Adipose tissue (tissue), 3 donors: ENCODE measurements around the gene MBD6. TPM values are rescaled to one million over a fixed set of nuclear protein-coding genes. Genes with fewer than 3 reads are reported as not detected.
"Not testable (repeated sequence)": the region's sequence is repeated elsewhere in the genome, so short reads cannot be mapped to it uniquely, and the experiment has no call there.

Experiments used
- H3K27ac ChIP-seq: one replicate; pipeline ENCODE4 v1.5.1; 2013; ENCODE audit warnings: low read depth, low read length
- WGBS, 3 donors: extraction: QIAGEN DNeasy Blood & Tissue Kit; methylation state at CpG; one replicate each; pipeline ENCODE4 v1.1.7; 2013; 5-methylcytosine and 5-hydroxymethylcytosine counted together
- polyA plus RNA-seq, 3 donors: library from polyadenylated mRNA; stranded (reverse); fragments of 200-250 nt; gene quantifications; one replicate each; pipeline ENCODE4 v1.2.3, GENCODE V29; 2013
- donor health status: healthy with polysubstance abuse.
- donor health status: Bipolar disorder and iron deficiency.
- donor health status: healthy.

MBD6 gene
- polyA plus RNA-seq, 3 donors = 20.9 to 32.4 (median 24.8) TPM

DNA sequence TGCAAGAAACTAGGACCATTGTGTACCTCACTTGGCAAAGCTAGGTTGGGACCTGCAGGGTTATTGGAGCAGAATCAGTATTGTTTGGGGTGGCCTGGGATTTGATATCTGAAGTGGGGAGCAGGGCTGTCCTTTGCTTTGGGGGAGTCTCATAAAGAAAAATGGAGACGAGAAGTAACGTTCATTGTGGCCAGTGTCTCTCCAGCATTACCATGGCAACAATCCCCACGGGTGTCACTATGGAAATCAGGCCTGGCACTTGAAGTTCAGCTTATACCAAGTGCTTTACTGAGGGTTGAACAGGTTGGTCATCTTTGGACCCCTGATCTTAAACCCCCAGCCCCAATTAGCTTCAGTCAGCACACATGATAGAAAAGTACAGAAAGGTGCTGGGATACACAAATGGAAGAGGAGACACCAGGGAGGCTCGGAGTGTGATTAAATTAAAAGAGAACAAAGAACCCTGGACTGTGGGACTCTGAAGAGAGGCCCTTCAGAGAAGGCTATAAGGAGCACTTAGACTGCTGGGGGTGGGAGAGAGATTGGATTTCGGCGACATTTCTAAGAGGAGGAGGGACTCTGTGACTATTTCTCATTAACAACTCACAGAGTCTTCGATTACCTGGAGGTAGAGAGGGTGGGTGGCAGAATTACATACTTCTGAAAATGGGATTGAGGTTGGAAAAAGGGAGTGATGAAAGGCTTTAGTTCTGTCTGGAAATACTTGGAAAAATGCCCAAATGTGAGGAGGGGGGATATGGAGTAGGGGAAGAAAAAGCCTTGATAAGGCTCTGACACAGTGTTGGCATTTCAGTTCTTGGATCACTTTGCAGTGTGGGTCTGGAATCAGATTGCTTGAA lies 30.9 kb downstream of the MBD6 start:
- 63 to 72% (median 67%) methylated on average over 7 of the region's 7 CpGs for WGBS, 3 donors
- no peak overlapping the region for H3K27ac ChIP-seq

DNA sequence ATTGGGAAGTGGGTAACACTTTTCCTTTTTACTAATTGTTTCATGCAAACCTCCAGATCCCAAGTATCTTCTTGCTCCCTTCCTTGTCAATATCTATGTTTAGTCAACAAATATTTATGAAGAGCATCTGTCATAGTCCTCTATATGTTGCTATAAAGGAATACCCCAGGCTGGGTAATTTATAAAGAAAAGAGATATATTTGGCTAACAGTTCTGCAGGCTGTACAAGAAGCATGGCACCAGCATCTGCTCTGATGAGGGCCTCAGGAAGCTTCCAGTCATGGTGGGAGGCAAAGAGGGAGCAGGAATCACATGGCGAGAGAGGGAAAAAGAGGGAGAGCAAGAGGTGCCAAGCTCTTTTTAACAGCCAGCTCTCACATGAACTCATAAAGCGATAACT lies 31.8 kb downstream of the MBD6 start:
- H3K27ac ChIP-seq = no peak overlapping the region
- 90 to 95% (median 91%) methylated on average over 2 of the region's 2 CpGs for WGBS, 3 donors

DNA sequence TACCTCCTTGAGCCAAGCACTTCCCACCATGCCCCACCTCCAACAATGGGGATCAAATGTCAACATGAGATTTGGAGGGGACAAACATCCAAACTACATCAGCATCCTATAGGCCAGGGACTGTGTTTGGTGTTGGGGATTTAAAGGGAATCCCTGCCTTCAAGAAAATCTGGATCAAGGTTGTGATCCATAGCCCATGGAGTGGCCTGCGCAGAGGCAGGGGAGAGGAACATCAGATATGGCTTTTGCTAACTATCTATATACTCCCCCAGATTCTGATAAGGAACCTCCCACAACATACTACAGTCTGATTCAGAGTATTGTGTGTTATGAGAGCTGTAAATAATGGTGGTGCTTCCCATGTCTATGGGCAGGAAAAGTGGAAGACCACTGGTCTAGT lies 32.3 kb downstream of the MBD6 start:
- no peak overlapping the region for H3K27ac ChIP-seq
- 98 to 100% (median 100%) methylated on average over 1 of the region's 1 CpG for WGBS, 3 donors

DNA sequence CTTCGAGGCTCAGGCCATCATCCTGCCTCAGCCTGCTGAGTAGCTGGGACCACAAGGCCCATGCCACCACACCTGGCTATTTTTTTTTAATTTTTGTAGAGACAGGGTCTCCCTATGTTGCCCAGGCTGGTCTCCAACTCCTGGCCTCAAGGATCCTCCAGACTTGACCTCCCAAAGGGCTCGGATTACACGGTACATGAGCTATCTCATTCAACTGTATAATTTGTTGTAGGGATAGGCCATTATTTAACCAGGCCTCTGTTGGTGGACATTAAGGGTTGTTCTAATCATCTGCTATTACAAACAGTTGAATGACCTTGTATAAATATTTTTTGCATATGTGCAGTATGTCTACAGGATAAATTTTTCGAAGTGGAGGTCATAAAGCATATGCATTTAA lies 36.2 kb downstream of the MBD6 start:
- H3K27ac ChIP-seq = no peak overlapping the region
- WGBS, 3 donors = 82 to 89% (median 86%) methylated on average over 4 of the region's 4 CpGs

DNA sequence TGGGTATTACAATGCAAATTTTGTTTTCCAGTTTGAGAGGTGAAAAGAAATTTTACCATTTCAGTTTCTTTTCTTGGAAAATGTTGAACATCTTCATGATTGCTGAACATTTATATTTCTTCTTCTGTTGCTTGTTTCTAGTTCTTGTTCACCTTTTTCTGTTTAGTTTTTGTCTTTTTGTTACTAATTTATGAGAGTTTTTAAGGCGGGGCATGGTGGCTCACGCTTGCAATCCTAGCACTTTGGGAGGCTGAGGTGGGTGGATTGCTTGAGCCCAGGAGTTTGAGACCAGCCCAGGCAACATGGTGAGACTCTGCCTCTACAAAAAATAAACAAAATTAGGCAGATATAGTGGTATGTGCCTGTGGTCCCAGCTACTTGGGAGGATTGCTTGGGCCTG lies 37.9 kb downstream of the MBD6 start:
- no peak overlapping the region for H3K27ac ChIP-seq
- 89 to 93% (median 92%) methylated on average over 2 of the region's 2 CpGs for WGBS, 3 donors

DNA sequence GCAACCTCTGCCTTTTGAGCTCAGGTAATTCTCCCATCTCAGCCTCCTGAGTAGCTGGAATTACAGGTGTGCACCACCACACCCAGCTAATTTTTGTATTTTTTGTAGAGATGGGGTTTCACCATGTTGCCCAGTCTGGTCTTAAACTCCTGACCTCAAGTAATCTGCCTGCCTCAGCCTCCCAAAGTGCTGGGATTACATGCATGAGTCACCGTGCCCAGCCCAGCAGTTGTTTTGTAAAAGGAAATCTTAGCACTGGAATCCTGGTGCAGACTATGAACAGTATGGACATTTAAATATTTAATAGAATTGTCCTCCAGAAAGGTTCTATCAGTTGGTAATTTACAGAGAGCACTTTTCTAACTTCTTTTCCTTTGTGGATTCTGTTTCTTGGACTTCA lies 38.5 kb downstream of the MBD6 start:
- 84 to 89% (median 85%) methylated on average over 1 of the region's 1 CpG for WGBS, 3 donors
- not testable (repeated sequence) for H3K27ac ChIP-seq

DNA sequence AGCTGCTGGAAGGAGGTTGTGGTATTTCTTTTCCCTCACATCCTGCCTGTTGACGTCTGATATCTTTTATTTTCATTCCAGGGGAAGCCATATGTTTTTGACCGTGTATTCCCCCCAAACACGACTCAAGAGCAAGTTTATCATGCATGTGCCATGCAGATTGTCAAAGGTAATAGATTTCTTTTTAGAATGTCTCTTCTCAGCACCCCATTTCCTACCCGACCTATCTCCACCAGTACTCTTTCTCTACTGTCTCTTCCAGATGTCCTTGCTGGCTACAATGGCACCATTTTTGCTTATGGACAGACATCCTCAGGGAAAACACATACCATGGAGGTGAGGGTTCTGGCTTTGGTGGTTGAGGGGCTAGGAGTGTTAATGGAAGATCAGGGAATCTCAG lies 40.7 kb downstream of the MBD6 start:
- 39 to 63% (median 50%) methylated on average over 4 of the region's 4 CpGs for WGBS, 3 donors
- no peak overlapping the region for H3K27ac ChIP-seq

DNA sequence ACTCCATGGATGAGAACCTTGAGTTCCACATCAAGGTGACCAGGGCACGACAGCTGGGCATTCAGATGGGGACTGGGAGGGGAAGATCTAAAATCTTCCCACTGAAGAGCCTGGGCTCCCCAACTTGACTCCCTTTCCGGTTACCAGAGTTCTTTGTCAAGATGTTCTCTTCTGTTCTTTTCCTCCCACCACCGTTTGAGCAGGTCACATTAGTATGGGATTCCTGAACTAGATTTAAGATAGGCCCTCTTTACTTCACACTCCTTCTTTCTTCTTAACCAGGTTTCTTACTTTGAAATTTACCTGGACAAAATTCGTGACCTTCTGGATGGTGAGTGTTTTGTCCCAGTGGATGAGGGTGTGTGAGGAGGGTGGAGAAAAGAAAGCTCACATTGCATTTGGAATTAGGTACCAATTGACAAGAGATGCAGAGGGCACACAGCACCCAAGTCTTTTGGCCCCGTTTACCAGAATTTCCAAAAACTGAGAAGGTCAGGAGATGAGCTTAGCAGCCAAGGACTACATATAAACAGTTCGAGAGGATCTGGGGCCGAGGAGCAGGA lies 41.6 kb downstream of the MBD6 start:
- H3K27ac ChIP-seq = no peak overlapping the region
- WGBS, 3 donors = 79 to 87% (median 85%) methylated on average over 7 of the region's 7 CpGs

DNA sequence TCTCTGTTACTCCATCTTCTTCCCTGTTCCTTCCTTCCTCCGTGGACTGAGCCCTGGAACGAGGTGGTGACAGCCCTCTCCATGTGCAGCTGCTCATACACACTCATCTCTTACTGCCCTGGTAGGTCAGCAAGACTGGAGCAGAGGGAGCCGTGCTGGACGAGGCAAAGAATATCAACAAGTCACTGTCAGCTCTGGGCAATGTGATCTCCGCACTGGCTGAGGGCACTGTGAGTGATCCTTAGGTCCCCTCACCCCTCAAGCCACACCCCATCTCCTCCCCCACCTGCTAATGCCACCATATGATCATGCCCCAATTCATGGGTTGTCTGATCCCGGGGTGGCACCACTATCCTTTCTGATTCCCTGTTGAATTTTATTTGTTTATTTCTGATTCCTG lies 46.2 kb downstream of the MBD6 start:
- 68 to 74% (median 70%) methylated on average over 6 of the region's 6 CpGs for WGBS, 3 donors
- no peak overlapping the region for H3K27ac ChIP-seq

DNA sequence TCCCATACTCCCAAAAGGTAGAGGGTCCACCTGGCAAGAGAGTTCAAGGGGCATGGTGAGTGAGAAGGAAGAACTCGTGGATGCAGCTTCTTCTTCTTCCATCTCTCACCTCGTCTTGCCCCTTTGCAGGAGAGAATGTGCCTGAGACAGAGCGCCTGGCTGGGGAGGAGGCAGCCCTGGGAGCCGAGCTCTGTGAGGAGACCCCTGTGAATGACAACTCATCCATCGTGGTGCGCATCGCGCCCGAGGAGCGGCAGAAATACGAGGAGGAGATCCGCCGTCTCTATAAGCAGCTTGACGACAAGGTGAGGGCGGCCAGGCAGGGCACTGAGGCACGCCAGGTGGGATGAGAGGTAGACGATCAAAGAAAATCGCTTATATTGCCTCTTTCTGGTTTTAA lies 47.2 kb downstream of the MBD6 start:
- WGBS, 3 donors = 82 to 89% (median 86%) methylated on average over 18 of the region's 18 CpGs
- H3K27ac ChIP-seq = no peak overlapping the region

DNA sequence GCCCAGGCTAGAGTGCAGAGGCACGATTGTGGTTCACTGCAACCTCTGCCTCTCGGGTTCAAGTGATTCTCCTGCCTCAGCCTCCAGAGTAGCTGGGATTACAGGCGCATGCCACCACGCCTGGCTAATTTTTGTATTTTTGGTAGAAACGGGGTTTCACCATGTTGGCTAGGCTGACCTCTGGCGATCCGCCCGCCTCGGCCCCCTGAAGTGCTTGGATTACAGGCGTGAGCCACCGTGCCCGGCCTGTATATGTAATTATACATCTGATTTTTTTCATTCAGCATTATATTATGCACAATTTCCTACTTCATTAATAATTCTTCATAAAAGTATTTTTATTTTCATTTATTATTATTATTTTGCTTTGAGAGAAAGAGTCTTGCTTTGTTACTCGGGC lies 47.8 kb downstream of the MBD6 start:
- not testable (repeated sequence) for H3K27ac ChIP-seq
- WGBS, 3 donors = 85 to 90% (median 87%) methylated on average over 13 of the region's 13 CpGs

DNA sequence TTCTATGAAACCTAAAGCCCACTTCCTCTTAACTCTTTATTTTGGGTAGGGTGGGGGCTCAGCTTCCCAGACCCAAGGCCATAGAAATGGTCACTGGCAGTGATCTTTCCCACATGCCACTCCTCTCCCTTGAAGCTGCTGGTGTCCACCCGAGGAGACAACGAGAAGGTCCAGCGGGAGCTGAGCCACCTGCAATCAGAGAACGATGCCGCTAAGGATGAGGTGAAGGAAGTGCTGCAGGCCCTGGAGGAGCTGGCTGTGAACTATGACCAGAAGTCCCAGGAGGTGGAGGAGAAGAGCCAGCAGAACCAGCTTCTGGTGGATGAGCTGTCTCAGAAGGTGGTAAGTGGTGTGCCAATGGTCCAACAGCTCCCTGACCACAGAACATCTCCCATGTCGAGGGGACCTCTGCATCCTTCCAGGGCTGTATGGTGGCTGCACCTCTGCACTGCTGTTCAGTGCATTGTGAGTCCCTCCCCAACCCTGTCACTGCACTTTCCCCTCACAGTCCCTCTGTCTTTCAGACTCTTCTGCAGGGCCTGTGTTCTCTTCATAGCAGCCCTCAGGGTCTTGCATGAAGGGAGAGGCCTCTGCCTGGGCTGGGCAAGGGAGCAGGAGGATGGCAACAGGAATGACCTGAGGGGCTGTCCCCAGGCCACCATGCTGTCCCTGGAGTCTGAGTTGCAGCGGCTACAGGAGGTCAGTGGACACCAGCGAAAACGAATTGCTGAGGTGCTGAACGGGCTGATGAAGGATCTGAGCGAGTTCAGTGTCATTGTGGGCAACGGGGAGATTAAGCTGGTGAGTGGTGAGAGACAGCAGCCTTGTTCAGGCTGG lies 49.5 kb downstream of the MBD6 start:
- no peak overlapping the region for H3K27ac ChIP-seq
- WGBS, 3 donors = 84 to 90% (median 86%) methylated on average over 12 of the region's 12 CpGs

DNA sequence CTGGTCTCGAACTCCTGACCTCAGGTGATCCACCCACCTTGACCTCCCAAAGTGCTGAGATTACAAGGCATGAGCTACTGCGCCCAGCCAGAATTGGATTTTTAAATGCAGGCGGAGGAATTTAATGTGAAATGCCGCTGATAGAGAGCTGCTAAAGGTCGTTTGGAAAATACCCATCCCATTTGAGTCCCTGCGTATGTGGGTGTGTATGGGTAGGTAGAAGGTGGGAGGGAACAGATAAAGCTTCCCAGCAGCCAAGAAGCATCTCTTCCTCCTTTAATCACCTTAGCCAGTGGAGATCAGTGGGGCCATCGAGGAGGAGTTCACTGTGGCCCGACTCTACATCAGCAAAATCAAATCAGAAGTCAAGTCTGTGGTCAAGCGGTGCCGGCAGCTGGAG lies 52.2 kb downstream of the MBD6 start:
- no peak overlapping the region for H3K27ac ChIP-seq
- WGBS, 3 donors = 81 to 89% (median 88%) methylated on average over 10 of the region's 10 CpGs

DNA sequence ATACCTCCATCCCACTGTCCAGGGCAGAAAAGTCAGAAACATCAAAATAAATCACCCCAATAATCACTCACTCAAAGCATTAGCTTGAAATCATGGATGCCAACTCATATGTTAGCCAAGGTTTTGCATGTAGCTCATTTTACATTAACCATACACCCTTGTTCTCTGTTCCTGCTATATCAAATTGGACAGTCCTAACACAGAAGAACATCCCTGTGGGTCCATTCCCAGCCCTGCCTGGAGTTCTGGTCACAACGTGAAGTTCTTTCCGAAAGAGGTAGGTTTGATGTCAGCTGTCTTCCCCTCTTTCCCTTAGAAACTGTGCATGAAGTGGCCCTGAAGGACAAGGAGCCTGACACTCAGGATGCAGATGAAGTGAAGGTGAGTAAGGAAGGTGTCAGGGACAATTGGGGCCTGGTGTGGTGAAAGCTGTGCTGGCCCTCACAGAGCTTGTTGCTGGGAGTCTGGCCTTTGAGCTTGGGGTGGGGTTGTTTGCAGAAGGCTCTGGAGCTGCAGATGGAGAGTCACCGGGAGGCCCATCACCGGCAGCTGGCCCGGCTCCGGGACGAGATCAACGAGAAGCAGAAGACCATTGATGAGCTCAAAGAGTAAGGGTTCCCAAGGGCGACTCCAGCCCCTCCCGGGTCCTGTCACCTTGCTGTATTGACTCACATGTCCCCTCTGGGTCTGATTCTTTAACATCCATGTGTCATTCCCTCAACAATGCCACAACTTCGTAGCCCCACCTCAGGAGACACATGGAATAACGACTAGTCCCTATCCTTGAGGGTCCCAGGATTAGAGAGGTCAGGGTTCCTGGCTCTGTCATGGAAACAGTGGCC lies 53.4 kb downstream of the MBD6 start:
- H3K27ac ChIP-seq = no peak overlapping the region
- WGBS, 3 donors = 73 to 87% (median 86%) methylated on average over 12 of the region's 12 CpGs

DNA sequence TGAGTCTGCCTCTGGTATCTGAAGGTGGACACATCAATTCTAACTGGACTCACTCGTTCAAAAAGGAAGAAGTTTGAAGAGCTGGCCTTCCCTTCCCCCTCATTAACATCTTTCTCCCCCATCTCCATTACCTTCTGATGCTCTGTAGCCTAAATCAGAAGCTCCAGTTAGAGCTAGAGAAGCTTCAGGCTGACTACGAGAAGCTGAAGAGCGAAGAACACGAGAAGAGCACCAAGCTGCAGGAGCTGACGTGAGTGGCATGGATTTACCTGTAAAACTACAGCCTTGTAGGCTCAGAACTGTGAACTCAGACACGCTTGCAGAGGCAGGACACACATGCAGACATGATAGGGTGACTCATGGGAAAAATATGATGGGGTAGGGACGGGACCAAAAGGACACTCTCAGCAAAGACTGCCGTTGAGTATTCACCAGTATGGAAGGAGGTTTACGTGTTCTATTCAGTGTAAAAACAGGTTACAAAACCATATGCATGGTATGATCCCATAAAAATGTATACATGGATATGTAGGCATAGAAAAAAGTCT lies 54.1 kb downstream of the MBD6 start:
- H3K27ac ChIP-seq = no peak overlapping the region
- 76 to 79% (median 78%) methylated on average over 9 of the region's 9 CpGs for WGBS, 3 donors

DNA sequence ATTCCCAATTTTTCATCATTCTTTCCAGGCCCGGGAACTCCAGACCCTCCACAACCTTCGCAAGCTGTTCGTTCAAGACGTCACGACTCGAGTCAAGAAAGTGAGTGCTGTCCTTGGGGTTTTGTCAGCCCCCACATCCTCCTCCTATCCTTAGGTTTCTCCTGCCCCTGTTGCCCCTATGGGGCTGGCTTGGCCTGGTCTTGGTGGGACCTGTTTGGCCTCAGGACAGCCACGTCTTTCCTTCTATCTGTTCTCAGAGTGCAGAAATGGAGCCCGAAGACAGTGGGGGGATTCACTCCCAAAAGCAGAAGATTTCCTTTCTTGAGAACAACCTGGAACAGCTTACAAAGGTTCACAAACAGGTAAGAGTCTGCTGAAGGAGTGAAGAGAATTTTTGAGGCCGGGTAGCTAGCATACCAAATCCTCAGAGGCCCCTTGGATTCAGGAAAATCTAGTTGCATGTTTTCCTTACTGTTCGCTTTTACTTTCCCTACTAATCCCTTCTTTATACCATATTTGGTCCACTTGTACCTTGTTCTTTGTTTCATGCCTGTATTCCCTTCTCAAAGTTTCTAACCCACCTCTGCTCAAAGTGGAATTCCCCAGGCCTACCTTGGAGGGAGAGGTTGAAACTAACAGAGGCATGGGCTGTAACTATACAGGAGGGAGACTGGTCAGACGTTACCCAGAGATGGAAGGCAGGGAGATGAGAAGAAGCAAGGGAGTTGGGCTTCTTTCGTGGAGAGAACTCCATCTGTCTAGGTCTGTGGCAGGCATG lies 55.5 kb downstream of the MBD6 start:
- 80 to 88% (median 87%) methylated on average over 12 of the region's 12 CpGs for WGBS, 3 donors
- H3K27ac ChIP-seq = no peak overlapping the region

DNA sequence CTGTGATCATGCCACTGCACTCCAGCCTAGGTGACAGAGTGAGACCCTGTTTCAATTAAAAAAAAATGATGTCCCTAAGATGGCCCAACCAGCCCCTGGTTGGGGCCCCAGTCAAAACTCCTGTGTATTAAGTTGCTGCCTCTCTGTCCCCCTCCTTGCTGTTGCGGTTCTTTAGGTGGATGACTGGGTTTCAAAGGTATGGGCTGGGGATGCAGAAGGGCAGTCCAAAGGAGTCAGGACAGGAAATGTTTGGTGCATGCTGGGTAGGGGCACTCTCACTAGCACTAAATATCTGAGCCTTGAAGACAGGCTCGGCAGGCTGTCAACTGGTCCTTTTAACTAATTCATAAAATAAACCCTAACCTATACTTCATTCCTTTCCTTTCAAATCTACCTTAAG lies 56.4 kb downstream of the MBD6 start:
- WGBS, 3 donors = 73 to 87% (median 84%) methylated on average over 2 of the region's 2 CpGs
- H3K27ac ChIP-seq = no peak overlapping the region
